ENCODE data around the gene CCDC30. TPM values are rescaled to one million over a fixed set of nuclear protein-coding genes. Genes with fewer than 3 reads are reported as not detected.

The CCDC30 gene
- total RNA-seq, 4 donors from 2014 or later: 1.5 to 11.0 (median 6.0) TPM

GRCh38 chr1:42432714-42433113 lies 30.4 kb upstream of the CCDC30 start:
- peaks cover 0 to 3% of the 10 kb centered on the region in 2 donors for H3K36me3 ChIP-seq
- DNase-seq: no peak
- intact Hi-C loops (cut with DNase I; ENCODE audit: low total_unique reads): no loop called here
- H3K27me3 ChIP-seq: no peaks in the 10 kb centered on the region
- H3K4me1 ChIP-seq: no peaks in the 10 kb centered on the region
- H3K4me3 ChIP-seq: no peak overlapping the region
- no peaks in the 10 kb centered on the region for H3K9me3 ChIP-seq
- no peak overlapping the region for H3K27ac ChIP-seq
- TF ChIP-seq CTCF (IDR thresholded peaks at IDR 0.05) (no peak), POLR2A (IDR thresholded peaks at IDR 0.05) (no peak)

GRCh38 chr1:42433369-42433768 lies 29.7 kb upstream of the CCDC30 start:
- no peak for TF ChIP-seq CTCF (IDR thresholded peaks at IDR 0.05)
- no peak for TF ChIP-seq POLR2A (IDR thresholded peaks at IDR 0.05)

GRCh38 chr1:42434340-42434739 lies 28.7 kb upstream of the CCDC30 start:
- DNase-seq: no peak
- intact Hi-C loops (cut with DNase I; ENCODE audit: low total_unique reads): no loop called here
- Histone ChIP-seq H3K4me1 (no peaks in the 10 kb centered on the region), H3K36me3 (no peaks in the 10 kb centered on the region), H3K9me3 (no peaks in the 10 kb centered on the region), H3K27me3 (no peaks in the 10 kb centered on the region), H3K27ac (no peak overlapping the region), H3K4me3 (no peak overlapping the region)
- TF ChIP-seq CTCF (IDR thresholded peaks at IDR 0.05): no peak
- TF ChIP-seq POLR2A (IDR thresholded peaks at IDR 0.05): no peak

More at GRCh38 chr1:42433369-42433768, 29.7 kb upstream of the CCDC30 start:
- Histone ChIP-seq H3K9me3 (no peaks in the 10 kb centered on the region), H3K4me3 (no peak overlapping the region), H3K36me3 (peaks cover 0 to under 1% of the 10 kb centered on the region in 2 donors), H3K27ac (no peak overlapping the region), H3K4me1 (no peaks in the 10 kb centered on the region), H3K27me3 (no peaks in the 10 kb centered on the region)
- intact Hi-C loops (cut with DNase I; ENCODE audit: low total_unique reads): no loop called here
- no peak for DNase-seq

GRCh38 chr1:42439940-42440339 lies 23.1 kb upstream of the CCDC30 start:
- Histone ChIP-seq H3K36me3 (no peaks in the 10 kb centered on the region), H3K4me1 (no peaks in the 10 kb centered on the region), H3K4me3 (no peak overlapping the region), H3K9me3 (no peaks in the 10 kb centered on the region), H3K27ac (no peak overlapping the region), H3K27me3 (no peaks in the 10 kb centered on the region)
- TF ChIP-seq POLR2A (IDR thresholded peaks at IDR 0.05) (no peak), CTCF (IDR thresholded peaks at IDR 0.05) (no peak)
- intact Hi-C loops (cut with DNase I; ENCODE audit: low total_unique reads): no loop called here
- no peak for DNase-seq

- DNase-seq: no peak
- Histone ChIP-seq H3K4me3 (no peak overlapping the region), H3K27ac (no peak overlapping the region), H3K36me3 (no peaks in the 10 kb centered on the region), H3K27me3 (no peaks in the 10 kb centered on the region), H3K4me1 (no peaks in the 10 kb centered on the region), H3K9me3 (no peaks in the 10 kb centered on the region)
- no peak for TF ChIP-seq CTCF (IDR thresholded peaks at IDR 0.05)
- no peak for TF ChIP-seq POLR2A (IDR thresholded peaks at IDR 0.05)
- intact Hi-C loops (cut with DNase I; ENCODE audit: low total_unique reads): no loop called here
Observed at GRCh38 chr1:42442662-42443061, 20.4 kb upstream of the CCDC30 start.

Data from uterus (tissue), 4 donors.